Anterior cingulate cortex (tissue), 58 donors: ENCODE data around the gene RPL32.
A peak's percentile ranks its signal among the peaks of the same experiment; 100 is the strongest.
"Not testable (repeated sequence)": the region's sequence is repeated elsewhere in the genome, so short reads cannot be mapped to it uniquely, and the experiment has no call there.

ENCODE experiments used
- DNase-seq, 58 donors: peaks; one replicate each; lab custom pipeline; 2025; lab: John Stamatoyannopoulos, UW

The RPL32 gene

DNA sequence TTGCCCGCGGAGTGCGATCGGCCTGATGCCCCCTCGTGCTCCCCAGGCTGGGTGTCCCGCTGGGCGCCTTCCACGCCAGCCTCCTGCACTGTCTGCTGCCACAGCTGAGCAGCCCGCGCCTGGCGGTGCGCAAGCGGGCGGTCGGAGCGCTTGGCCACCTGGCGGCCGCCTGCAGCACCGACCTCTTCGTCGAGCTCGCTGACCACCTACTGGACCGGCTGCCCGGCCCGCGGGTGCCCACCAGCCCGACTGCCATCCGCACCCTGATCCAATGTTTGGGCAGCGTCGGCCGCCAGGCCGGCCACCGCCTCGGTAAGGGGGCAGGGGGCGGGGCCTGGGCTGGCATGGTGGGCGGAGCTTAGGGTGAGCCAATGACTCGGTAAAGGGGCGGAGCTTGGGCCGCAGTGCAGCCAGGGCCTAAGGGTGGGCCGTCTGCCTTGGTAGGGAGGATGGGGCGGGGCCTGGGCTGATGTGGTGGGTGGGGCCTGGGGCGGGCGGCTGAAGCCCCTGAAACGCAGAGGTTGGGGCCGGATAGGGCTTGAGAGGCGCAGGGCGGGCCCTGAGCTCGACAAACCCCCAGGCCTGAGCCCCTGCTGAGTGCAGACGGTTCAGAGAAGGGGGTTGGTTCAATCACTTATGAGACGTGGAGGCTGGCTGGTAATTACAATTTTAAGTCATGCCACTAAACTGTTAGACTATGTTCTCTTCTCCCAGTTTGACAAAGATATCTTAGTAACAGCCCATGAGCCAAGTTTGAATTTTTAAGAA is 31.2 kb downstream of the RPL32 start:
- peak; percentile 38 to 97 (median 91) for DNase-seq

DNA sequence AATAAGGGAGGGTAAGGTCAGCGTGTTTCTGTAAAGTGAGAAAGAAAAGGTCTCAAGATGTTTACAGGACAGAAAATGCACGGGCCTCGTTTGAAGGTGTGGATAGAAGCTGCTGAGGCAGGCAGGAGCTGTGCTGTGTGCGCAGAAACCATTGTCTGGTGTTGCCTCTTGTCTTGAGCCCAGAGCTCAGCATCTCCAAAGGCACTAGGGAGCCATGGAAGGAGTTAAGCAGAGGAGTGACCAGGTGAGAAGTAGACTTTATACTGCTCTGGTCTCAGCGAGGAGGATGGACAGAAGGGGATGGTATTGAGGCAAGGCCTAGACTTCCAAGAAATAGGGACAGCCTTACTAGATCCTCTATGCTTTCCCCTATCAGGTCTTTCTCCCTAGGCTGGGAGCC is 31.9 kb downstream of the RPL32 start:
- no peak for DNase-seq

DNA sequence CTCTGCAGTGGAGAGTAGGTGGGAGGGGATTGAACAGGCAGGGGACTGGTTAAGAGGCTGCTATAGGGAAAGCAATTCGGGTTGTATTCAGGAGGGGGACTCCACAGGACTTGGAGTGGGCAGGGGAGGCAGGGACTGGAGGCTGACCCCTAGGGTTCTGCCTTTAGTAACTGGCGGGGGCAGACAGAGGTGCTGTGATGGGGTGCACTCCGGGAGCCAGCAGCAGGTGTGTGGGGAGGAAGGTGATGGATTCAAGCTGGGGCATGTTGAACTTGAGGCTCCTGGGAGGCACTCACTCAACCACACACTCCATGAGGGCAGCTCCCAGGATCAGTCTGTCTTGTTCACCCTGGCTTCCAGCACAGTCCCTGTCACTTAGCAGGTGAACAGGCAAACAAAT is 32.4 kb downstream of the RPL32 start:
- no peak for DNase-seq

GRCh38 chr3:12808587-12808986 is 32.8 kb downstream of the RPL32 start:
- no peak for DNase-seq

GRCh38 chr3:12807601-12808359 is 33.6 kb downstream of the RPL32 start:
- DNase-seq, result no peak

DNA sequence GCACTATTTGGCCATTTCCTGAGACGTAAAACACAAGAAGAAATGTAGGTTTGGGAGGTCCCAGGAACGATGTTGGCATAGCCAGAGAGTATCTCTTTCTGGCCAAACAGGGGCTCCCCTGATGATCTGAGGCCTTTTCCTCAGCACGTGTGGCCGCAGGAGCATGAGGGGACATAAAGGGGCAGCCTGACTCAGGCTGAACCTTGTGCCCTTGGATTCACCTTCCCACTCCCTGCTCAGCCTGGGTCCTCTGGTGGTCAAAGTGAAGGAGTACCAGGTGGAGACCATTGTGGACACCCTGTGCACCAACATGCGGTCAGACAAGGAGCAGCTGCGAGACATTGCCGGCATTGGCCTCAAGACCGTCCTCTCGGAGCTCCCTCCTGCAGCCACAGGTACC is 34.3 kb downstream of the RPL32 start:
- no peak for DNase-seq

- no peak for DNase-seq
These were observed 38.0 kb downstream of the RPL32 start for GRCh38 chr3:12803371-12803770.

DNA sequence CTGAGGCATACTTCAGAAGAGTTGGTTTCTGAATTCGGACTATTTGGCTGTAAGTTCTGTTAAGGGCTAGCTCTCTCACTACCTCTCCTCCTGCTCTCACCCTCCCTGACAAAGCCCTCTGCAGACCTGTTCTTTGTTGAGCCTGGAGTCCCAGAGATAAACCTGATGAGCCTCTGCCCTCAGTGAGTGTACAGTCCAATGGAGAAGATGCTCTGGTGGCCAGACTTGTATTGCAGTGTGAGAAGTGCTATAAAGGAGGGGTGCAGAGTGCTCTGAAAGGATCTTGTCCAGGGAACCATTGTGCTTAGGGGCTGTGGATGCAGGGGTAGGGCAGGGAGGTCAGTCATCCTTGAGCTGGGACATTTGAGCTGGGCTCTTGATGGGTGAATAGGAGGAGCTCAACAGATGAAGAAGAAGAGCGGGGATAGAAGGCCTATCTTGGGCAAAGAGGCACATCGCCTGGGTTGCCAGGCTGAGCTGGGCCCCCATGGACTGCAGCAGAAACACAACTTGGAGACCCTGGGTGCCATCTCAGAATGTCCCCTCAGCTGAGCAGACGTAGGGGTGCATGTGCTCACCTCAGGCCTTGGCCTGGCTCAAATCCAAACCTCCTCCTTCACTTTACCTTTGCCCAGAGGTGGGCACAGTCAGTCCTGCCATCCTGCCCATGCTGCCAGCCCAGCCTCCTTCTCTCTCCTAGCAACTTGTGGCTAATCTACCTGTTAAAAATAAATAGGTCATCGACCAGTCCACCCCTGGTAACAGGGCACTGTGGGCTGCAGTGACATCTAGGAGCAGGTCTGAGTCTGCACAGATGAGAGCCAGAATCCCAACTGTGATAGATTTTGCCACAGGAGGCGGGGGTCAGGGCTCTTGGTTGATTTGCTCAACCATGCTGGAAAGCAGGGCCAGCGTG is 41.6 kb downstream of the RPL32 start:
- no peak for DNase-seq

DNA sequence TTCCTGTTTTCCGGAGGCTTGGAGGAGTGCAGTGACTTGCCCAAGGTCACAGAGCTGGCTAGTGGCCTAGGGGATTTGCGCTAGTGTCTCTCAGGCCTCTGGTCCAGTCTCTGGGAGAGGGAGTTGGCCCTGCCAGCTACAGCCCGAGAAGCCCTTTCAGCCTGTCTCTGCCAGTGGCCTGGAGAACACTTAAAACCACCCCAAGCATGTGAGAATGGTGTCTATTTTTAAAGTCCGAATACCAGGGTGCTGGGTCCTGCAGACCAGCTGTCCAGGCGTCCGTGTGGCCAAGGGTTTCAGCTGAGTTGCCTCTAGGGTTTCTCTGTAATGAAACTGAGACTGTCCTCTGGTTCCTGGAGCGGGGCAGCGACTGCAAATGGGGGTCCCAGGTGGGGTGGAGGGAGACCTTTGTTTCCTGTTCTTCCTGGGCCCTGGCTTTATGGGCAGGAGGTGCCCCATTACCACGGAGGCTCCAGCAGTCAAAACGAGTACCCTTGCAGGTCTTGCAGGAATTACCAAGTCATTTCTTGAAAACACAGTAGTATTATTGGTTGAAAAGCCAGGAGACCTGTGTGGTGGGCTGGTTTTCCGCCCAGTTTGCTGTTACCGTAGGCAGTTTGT is 42.7 kb downstream of the RPL32 start:
- DNase-seq, result no peak

- DNase-seq, result no peak
These were observed 43.3 kb downstream of the RPL32 start for GRCh38 chr3:12797892-12798558.

DNA sequence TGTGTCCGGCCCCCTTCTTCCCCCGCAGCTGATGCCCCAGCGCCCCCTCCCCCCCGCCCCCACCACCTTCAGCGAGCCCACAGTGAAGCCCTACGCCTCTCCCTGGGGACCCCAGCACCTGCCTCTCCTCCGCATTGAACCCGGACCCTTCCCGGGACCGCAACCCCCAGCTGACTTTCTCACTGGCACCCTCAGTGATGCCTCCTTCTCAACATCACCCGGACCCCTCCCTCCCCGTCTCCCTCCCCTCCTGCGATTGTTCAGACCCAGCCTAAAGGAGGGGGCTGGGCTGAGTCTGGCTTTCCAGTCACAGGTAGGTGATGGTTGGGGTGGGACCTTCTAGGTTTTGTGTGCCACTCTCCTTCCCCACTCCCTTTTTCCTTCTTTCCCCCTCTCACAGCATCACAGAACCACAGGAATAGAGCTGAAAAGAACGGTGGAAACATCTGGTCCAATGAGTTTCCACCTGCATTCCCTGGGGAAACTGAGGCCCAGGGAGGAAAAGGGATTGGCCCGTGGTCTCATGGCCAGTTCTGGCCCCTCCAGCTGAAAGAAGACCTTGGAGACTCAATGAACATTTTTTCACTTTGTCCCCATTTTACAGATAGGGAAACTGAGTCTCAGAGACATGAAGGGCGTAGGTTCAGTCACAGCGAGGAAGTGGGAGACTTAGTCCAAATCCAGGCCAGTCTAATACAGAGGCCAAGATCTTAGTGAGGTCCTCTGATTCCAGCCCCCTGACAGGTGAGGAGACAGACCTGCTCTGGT is 44.1 kb downstream of the RPL32 start:
- DNase-seq, result peak in 1 of 58 donors; percentile 11

- DNase-seq, result peak in 53 of 58 donors; percentile 14 to 76 (median 47)
These were observed 44.9 kb downstream of the RPL32 start, which contains the start of gene CAND2 for GRCh38 chr3:12796171-12797123. CAND2 (plus strand) TSS chr3:12796680; CDS start chr3:12796721, 41 bp downstream.

DNA sequence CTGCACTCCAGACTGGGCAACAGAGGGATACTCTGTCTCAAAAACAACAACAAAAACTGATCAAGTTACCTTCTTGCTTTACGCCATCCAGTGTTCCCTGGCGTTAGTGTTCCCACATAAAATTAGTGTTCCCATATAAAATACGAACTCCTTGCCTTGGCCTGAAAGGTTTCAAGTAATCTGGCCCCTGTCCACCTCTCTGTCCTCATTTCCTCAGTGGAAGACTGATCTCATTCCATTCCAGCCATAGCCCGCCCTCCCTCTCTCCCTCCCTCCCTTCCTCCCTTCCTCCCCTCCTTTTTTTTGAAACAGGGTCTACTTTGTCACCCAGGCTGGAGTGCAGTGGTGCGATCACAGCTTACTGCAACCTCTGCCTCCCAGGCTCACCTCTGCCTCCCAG is 47.7 kb downstream of the RPL32 start:
- no peak for DNase-seq

DNA sequence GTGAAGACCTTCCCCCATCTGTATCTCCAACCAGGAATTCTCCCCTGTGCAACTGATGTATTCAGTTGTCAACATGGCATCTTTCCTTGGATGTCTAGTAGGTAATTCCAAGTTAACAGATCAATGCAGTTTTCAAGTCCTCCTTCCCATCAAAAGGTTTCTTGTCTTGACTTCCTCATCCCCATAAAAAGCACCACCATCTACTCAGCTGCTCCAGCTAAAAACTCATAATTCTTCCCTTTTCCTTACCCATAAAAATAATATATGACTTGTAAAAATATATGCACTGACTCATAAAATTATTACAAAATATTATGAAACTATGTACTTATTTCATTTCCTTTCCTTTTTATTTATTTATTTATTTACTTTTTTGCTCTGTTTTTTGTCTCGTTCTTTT is 49.9 kb downstream of the RPL32 start:
- no peak for DNase-seq

GRCh38 chr3:12787967-12788690 is 53.2 kb downstream of the RPL32 start:
- DNase-seq, result not testable (repeated sequence)

DNA sequence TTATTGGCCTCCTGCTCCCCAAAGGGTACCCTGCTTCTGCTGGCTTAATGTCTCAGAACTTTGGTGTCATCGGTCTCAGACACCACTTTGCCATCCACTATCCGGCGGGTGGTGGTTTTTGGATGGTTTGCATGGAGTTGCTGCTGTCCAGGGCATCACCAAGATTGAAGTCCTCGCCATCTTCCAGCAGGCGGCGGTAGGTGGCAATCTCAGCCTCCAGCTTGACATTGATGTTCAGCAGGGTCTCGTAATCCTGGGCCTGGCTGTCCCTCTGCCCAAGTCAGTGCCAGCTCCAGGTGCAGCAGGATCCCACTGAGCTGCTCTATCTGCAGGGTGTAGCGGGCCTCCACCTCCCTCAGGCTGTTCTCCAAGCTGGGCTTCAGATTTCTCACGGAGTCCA is 54.0 kb downstream of the RPL32 start:
- DNase-seq, result peak in 12 of 58 donors; percentile 8 to 57 (median 22)

DNA sequence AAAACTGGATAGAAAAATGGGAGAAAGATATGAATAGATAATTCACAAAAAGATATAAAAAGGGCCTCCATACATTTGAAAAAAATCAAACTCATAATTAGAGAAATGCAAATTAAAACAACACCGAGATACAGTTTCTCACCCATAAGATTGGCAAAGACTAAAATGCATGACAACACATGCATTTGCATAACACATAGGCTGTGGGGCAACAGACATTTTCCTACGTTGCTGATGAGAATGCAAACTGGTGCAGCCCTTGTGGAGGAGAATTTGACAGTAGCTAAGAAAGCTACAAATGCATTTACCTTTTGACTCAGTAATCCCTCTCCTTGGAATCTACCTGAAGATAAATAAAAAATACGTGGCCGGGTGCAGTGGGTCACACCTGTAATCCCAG is 56.3 kb downstream of the RPL32 start:
- DNase-seq, result no peak
